Progenitor cell of endocrine pancreas (in vitro differentiated cells): Measurements from ENCODE around the gene RPS15A. TPM values are rescaled to one million over a fixed set of nuclear protein-coding genes. Genes with fewer than 3 reads are reported as not detected.

ENCODE experiments used
- total RNA-seq: library from RNA; stranded (reverse); gene quantifications from 2 replicates; pipeline ENCODE4 v1.2.1, GENCODE V29; 2021

The RPS15A gene
- total RNA-seq, 1 donor from 2014 or later, result 1,546 TPM

Other genes starting within 250 kb of the RPS15A start
- 113 and 116 TPM in 2 replicates for gene NOMO2, start 228.2 kb downstream of the RPS15A start, total RNA-seq
- gene ARL6IP1, start 11.2 kb upstream of the RPS15A start, total RNA-seq, result 176 and 179 TPM in 2 replicates
- gene SMG1, start 136.1 kb upstream of the RPS15A start, total RNA-seq, result 106 and 113 TPM in 2 replicates
- gene TMC7, start 193.6 kb upstream of the RPS15A start, total RNA-seq, result 4.8 and 6.2 TPM in 2 replicates